ENCODE data around the gene PNMA1.

Gene PNMA1

GRCh38 chr14:73661872-73662271 is 52.3 kb downstream of the PNMA1 start:
- no peak for TF ChIP-seq CTCF (IDR thresholded peaks at IDR 0.05; ENCODE audit: low read depth, low read length)
- DNase-seq (ENCODE audit: extremely low read depth, low read depth): no peak

Data from AG09319 (cell line).